Mammary epithelial cell (primary cell): ENCODE results near the gene COX6A1.

ENCODE experiments used
- EZH2 ChIP-seq: IDR thresholded peaks from 2 replicates; pipeline ENCODE4 v1.6.1; 2012; ENCODE audit warnings: low read length, inconsistent platforms, borderline replicate concordance
- TF ChIP-seq, protein P1 (sequence below), 2 donors: IDR thresholded peaks in 1 of 2; conservative IDR thresholded peaks in 1 of 2; 2 replicates each; pipeline ENCODE4 v1.5.1; 2011 to 2012; ENCODE audit warnings: inconsistent platforms in 2 of 2, low read length in 2 of 2, mild to moderate bottlenecking in 2 of 2, control low read depth in 1 of 2, low read depth in 1 of 2; ENCODE audit not compliant: insufficient read depth in 1 of 2; ENCODE audit errors: extremely low read depth in 1 of 2

GRCh38 chr12:120399531-120399930 lies 38.4 kb upstream of the COX6A1 start:
- TF ChIP-seq, protein P1, sequence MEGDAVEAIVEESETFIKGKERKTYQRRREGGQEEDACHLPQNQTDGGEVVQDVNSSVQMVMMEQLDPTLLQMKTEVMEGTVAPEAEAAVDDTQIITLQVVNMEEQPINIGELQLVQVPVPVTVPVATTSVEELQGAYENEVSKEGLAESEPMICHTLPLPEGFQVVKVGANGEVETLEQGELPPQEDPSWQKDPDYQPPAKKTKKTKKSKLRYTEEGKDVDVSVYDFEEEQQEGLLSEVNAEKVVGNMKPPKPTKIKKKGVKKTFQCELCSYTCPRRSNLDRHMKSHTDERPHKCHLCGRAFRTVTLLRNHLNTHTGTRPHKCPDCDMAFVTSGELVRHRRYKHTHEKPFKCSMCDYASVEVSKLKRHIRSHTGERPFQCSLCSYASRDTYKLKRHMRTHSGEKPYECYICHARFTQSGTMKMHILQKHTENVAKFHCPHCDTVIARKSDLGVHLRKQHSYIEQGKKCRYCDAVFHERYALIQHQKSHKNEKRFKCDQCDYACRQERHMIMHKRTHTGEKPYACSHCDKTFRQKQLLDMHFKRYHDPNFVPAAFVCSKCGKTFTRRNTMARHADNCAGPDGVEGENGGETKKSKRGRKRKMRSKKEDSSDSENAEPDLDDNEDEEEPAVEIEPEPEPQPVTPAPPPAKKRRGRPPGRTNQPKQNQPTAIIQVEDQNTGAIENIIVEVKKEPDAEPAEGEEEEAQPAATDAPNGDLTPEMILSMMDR (conservative IDR thresholded peaks at IDR 0.05 in 1 of 2, IDR thresholded peaks at IDR 0.05 in 1 of 2; ENCODE audit: extremely low read depth in 1 of 2, insufficient read depth in 1 of 2, low read depth in 1 of 2, low read length in 2 of 2): no peak
- no peak for TF ChIP-seq EZH2
